GM12873 (cell line): ENCODE data around the gene STOML3.

Experiments
- CTCF ChIP-seq: IDR thresholded peaks from 2 replicates; pipeline ENCODE4 v1.5.1; 2012; ENCODE audit warnings: low read depth, mild to moderate bottlenecking, moderate library complexity, low read length, control low read depth; ENCODE audit not compliant: insufficient read depth; ENCODE audit errors: missing control alignments

Gene STOML3

GRCh38 chr13:39035799-39036198 is 45.2 kb upstream of the STOML3 start:
- TF ChIP-seq CTCF = no peak

- no peak for TF ChIP-seq CTCF
These were observed 44.6 kb upstream of the STOML3 start for GRCh38 chr13:39035204-39035603.

GRCh38 chr13:39034085-39034484 is 43.5 kb upstream of the STOML3 start:
- TF ChIP-seq CTCF = no peak

- no peak for TF ChIP-seq CTCF
These were observed 41.5 kb upstream of the STOML3 start for GRCh38 chr13:39032150-39032549.

- TF ChIP-seq CTCF = no peak
These were observed 34.8 kb upstream of the STOML3 start for GRCh38 chr13:39025433-39025839.

GRCh38 chr13:39023761-39024160 is 33.1 kb upstream of the STOML3 start:
- TF ChIP-seq CTCF = no peak

- no peak for TF ChIP-seq CTCF
These were observed 32.7 kb upstream of the STOML3 start for GRCh38 chr13:39023316-39023715.
